ENCODE results near the gene PHF14. TPM values are rescaled to one million over a fixed set of nuclear protein-coding genes. Genes with fewer than 3 reads are reported as not detected.

The PHF14 gene
- total RNA-seq, 4 donors from 2014 or later, result 26.6 to 172 (median 42.9) TPM

DNA sequence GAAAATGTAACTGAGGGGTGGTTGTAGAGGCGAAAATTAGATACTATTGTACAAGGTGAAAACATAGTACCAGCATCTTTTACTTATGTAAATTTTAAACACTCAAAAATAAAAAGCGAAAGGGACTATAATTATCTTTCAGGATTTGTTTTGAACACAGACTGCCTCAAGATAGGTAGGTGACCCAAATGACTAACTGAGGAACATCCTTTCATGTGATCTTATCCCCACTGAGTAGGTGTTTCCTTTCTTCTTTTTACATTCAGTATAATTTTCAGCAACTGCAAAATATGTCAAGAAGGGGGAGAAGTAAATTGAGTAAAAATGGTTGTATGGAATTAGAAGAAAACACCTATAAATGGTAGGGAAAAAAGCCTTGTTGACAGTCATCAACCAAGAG, 236.7 kb downstream of the PHF14 start:
- Histone ChIP-seq H3K36me3 (no peaks in the 10 kb centered on the region), H3K27me3 (no peaks in the 10 kb centered on the region), H3K9me3 (no peaks in the 10 kb centered on the region), H3K4me1 (no peaks in the 10 kb centered on the region), H3K27ac (no peak overlapping the region), H3K4me3 (no peak overlapping the region)
- TF ChIP-seq, protein P1, sequence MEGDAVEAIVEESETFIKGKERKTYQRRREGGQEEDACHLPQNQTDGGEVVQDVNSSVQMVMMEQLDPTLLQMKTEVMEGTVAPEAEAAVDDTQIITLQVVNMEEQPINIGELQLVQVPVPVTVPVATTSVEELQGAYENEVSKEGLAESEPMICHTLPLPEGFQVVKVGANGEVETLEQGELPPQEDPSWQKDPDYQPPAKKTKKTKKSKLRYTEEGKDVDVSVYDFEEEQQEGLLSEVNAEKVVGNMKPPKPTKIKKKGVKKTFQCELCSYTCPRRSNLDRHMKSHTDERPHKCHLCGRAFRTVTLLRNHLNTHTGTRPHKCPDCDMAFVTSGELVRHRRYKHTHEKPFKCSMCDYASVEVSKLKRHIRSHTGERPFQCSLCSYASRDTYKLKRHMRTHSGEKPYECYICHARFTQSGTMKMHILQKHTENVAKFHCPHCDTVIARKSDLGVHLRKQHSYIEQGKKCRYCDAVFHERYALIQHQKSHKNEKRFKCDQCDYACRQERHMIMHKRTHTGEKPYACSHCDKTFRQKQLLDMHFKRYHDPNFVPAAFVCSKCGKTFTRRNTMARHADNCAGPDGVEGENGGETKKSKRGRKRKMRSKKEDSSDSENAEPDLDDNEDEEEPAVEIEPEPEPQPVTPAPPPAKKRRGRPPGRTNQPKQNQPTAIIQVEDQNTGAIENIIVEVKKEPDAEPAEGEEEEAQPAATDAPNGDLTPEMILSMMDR (IDR thresholded peaks at IDR 0.05), result no peak
- TF ChIP-seq POLR2A (IDR thresholded peaks at IDR 0.05), result no peak
- DNase-seq, result no peak

DNA sequence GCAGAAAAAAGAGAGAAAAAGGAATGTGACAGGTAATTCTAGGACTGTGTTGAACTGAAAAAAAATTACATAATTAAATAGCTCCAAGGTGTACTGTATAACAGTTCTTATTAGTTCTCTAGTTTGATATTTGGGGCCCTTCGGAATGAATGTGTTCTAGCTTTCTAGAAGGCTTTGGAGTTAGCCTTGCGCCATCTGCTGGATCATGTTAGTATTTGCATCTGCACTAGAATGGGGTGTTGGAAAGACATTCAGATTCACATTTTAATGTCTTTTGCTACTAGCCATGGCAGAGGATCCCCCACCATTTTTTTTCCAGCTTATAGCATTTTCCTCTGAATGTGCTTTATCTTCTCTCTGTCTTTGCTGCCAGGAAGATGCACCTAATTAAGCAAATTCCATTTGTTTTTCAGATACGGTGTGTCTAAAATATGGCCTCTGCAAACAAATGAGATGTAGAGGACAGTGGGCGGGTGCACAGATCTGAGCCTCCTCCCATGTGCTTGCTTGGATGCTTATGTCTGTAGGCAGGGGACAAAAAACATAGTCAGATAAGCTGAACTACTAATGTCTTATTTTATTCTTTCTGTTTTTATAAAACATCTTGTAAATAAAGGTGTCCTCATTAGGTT, 238.5 kb downstream of the PHF14 start:
- H3K36me3 ChIP-seq, result no peaks in the 10 kb centered on the region
- peak in 2 of 3 donors; percentile 29 to 82 for DNase-seq
- H3K27me3 ChIP-seq, result no peaks in the 10 kb centered on the region
- no peaks in the 10 kb centered on the region for H3K9me3 ChIP-seq
- no peaks in the 10 kb centered on the region for H3K4me1 ChIP-seq
- H3K4me3 ChIP-seq, result no peak overlapping the region
- TF ChIP-seq, protein P1 (IDR thresholded peaks at IDR 0.05), result peak; percentile 27 to 78 (median 72)
- no peak for TF ChIP-seq POLR2A (IDR thresholded peaks at IDR 0.05)
- peak overlapping the region in 1 of 4 donors; percentile 29 for H3K27ac ChIP-seq

DNA sequence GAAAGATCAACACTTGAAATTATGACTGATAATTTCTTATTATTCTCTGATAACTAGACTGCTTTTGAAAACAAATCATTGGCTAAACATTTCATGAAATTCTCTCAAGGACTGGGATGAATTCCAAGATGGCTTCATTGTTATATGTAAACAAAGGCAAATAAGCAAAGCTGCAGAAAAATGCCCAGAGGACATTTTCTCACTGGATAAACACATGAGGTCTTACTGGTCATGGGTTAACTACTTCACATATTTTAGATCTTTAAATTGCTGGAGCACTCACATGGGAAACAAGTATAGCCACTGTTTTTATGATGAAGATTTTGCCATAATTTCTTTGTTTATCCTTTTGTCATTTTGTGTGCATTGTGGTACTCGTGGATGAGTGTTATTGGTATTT, 239.1 kb downstream of the PHF14 start:
- Histone ChIP-seq H3K4me3 (no peak overlapping the region), H3K4me1 (no peaks in the 10 kb centered on the region), H3K9me3 (no peaks in the 10 kb centered on the region), H3K36me3 (no peaks in the 10 kb centered on the region), H3K27ac (peak overlapping the region in 1 of 4 donors; percentile 41), H3K27me3 (no peaks in the 10 kb centered on the region)
- TF ChIP-seq, protein P1 (IDR thresholded peaks at IDR 0.05), result no peak
- TF ChIP-seq POLR2A (IDR thresholded peaks at IDR 0.05), result no peak
- no peak for DNase-seq

DNA sequence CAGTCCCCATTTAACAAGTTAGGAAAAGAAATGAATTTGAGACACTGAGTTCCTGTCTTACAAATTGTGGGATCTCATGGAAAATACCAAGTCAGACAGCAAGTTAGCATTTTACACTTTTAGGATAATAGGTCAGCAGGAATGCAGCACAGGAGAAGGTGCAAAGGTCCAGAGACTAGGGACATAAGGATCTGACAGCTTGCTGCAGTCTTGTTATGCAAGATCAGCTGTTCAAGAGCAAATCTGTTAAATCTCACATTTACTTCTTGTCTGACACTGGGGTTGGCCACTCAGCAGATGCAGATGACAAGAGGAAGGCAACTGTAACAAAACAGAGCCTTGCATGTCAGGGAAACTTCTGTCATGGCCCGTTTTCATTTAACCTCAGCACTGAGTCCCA, 239.6 kb downstream of the PHF14 start:
- H3K27ac ChIP-seq, result peak overlapping the region in 1 of 4 donors; percentile 41
- DNase-seq, result no peak

DNA sequence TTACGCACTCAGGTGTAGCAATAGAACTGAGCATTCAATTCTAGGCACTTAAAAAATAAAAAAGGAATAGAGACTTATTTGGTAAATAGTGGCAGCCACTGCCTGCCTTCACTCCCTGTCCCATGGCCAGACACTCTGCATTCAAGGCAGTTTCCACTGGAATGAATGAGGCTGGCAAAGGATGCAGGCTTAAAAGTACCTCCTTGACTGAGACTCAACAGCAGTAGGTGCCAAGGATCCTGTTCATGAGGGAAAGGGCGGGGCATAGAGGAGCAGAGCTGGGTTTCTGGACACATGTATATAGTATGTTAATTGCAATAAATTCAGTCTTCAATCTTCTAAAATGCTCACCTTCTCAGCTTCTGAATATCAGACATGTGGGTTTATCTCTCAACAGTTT, 242.6 kb downstream of the PHF14 start:
- TF ChIP-seq, protein P1 (IDR thresholded peaks at IDR 0.05), result no peak
- no peak for TF ChIP-seq POLR2A (IDR thresholded peaks at IDR 0.05)
- no peaks in the 10 kb centered on the region for H3K4me1 ChIP-seq
- H3K9me3 ChIP-seq, result no peaks in the 10 kb centered on the region

More for the DNA sequence above, 239.6 kb downstream of the PHF14 start:
- no peak for TF ChIP-seq POLR2A (IDR thresholded peaks at IDR 0.05)
- Histone ChIP-seq H3K9me3 (no peaks in the 10 kb centered on the region), H3K4me3 (no peak overlapping the region), H3K4me1 (no peaks in the 10 kb centered on the region), H3K36me3 (no peaks in the 10 kb centered on the region), H3K27me3 (no peaks in the 10 kb centered on the region)

DNA sequence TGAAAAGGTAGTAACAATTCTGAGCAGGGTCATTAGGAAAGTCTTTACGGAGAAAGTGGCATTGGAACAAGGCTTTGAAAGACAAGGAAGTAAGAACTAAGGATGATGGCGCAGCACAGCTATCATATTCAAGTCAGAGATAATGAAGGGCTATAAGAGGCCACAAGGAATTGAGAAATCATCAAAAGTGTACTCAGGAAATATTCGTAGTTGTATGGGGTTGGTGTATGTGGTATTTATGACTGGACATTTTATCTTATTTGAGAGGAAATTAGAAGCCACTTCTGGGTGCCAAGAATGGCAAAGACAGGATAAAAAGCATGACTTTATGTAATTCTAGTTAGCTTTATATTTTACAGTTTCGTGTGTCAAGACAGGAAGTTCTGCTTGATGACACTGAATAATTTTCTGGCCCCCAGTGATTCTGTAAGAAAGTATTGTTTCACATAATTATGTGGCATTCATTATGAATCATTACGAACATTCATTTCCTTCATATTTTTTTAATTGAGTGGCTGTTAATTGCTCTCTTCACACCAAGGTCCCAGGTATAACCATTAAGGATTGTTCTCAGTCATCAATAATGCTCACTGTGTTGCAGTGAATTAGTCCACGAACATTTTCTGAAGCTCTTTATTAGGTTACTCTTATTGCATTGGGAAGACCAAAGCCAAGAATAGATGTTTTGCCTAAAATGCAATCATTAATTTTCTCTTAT, 244.3 kb downstream of the PHF14 start:
- no peaks in the 10 kb centered on the region for H3K27me3 ChIP-seq
- no peak overlapping the region for H3K27ac ChIP-seq
- DNase-seq, result no peak
- H3K4me1 ChIP-seq, result no peaks in the 10 kb centered on the region
- H3K4me3 ChIP-seq, result no peak overlapping the region
- no peaks in the 10 kb centered on the region for H3K36me3 ChIP-seq
- TF ChIP-seq POLR2A (IDR thresholded peaks at IDR 0.05), result no peak
- H3K9me3 ChIP-seq, result no peaks in the 10 kb centered on the region

More for the DNA sequence above, 242.6 kb downstream of the PHF14 start:
- Histone ChIP-seq H3K4me3 (no peak overlapping the region), H3K27me3 (no peaks in the 10 kb centered on the region), H3K36me3 (no peaks in the 10 kb centered on the region), H3K27ac (no peak overlapping the region)
- no peak for DNase-seq
